ENCODE results near the gene SUGCT.

SUGCT gene

GRCh38 chr7:40675741-40676140, 540.9 kb downstream of the SUGCT start:
- no peak for TF ChIP-seq CTCF (IDR thresholded peaks at IDR 0.05; ENCODE audit: unreplicated experiment in 3 of 3)
- Mint-ChIP-seq H3K4me1 (peaks cover 5% of the 10 kb centered on the region), H3K36me3 (ENCODE audit: low read depth) (no peaks in the 10 kb centered on the region), H3K27ac (no peak overlapping the region), H3K27me3 (ENCODE audit: low read depth) (no peaks in the 10 kb centered on the region), H3K9me3 (no peaks in the 10 kb centered on the region), H3K4me3 (no peak overlapping the region)

GRCh38 chr7:40676221-40676620, 541.4 kb downstream of the SUGCT start:
- peaks cover 5% of the 10 kb centered on the region for H3K4me1 Mint-ChIP-seq
- no peak overlapping the region for H3K4me3 Mint-ChIP-seq
- no peaks in the 10 kb centered on the region for H3K27me3 Mint-ChIP-seq (ENCODE audit: low read depth)
- H3K9me3 Mint-ChIP-seq, result no peaks in the 10 kb centered on the region
- H3K36me3 Mint-ChIP-seq (ENCODE audit: low read depth), result no peaks in the 10 kb centered on the region
- H3K27ac Mint-ChIP-seq, result no peak overlapping the region
- no peak for TF ChIP-seq CTCF (IDR thresholded peaks at IDR 0.05; ENCODE audit: unreplicated experiment in 3 of 3)

- Mint-ChIP-seq H3K27me3 (ENCODE audit: low read depth) (no peaks in the 10 kb centered on the region), H3K36me3 (ENCODE audit: low read depth) (no peaks in the 10 kb centered on the region), H3K4me1 (peaks cover 12% of the 10 kb centered on the region), H3K27ac (peak overlapping the region in 2 of 3 experiments; percentile 18 to 57), H3K9me3 (no peaks in the 10 kb centered on the region), H3K4me3 (no peak overlapping the region)
- peak; percentile 34 to 36 (median 35) for TF ChIP-seq CTCF (IDR thresholded peaks at IDR 0.05; ENCODE audit: unreplicated experiment in 3 of 3)
These were observed 545.9 kb downstream of the SUGCT start for GRCh38 chr7:40680657-40681056.

GRCh38 chr7:40682696-40683095, 547.9 kb downstream of the SUGCT start:
- no peaks in the 10 kb centered on the region for H3K36me3 Mint-ChIP-seq (ENCODE audit: low read depth)
- no peaks in the 10 kb centered on the region for H3K9me3 Mint-ChIP-seq
- no peaks in the 10 kb centered on the region for H3K27me3 Mint-ChIP-seq (ENCODE audit: low read depth)
- no peak overlapping the region for H3K4me3 Mint-ChIP-seq
- H3K27ac Mint-ChIP-seq, result peak overlapping the region in 2 of 3 experiments; percentile 2 to 25
- peaks cover 12% of the 10 kb centered on the region for H3K4me1 Mint-ChIP-seq
- no peak for TF ChIP-seq CTCF (IDR thresholded peaks at IDR 0.05; ENCODE audit: unreplicated experiment in 3 of 3)

- Mint-ChIP-seq H3K27me3 (ENCODE audit: low read depth) (no peaks in the 10 kb centered on the region), H3K4me1 (peaks cover 42% of the 10 kb centered on the region), H3K27ac (peak overlapping the region; percentile 49 to 89 (median 62)), H3K4me3 (no peak overlapping the region), H3K9me3 (no peaks in the 10 kb centered on the region), H3K36me3 (ENCODE audit: low read depth) (no peaks in the 10 kb centered on the region)
- TF ChIP-seq CTCF (IDR thresholded peaks at IDR 0.05; ENCODE audit: unreplicated experiment in 3 of 3), result no peak
These were observed 559.4 kb downstream of the SUGCT start for GRCh38 chr7:40694026-40694809.

- peak overlapping the region in 2 of 3 experiments; percentile 49 to 89 for H3K27ac Mint-ChIP-seq
- no peaks in the 10 kb centered on the region for H3K27me3 Mint-ChIP-seq (ENCODE audit: low read depth)
- no peaks in the 10 kb centered on the region for H3K9me3 Mint-ChIP-seq
- no peaks in the 10 kb centered on the region for H3K36me3 Mint-ChIP-seq (ENCODE audit: low read depth)
- H3K4me3 Mint-ChIP-seq, result no peak overlapping the region
- no peak for TF ChIP-seq CTCF (IDR thresholded peaks at IDR 0.05; ENCODE audit: unreplicated experiment in 3 of 3)
- peaks cover 35% of the 10 kb centered on the region for H3K4me1 Mint-ChIP-seq
These were observed 560.2 kb downstream of the SUGCT start for GRCh38 chr7:40694991-40695390.
